Activated CD4-positive, alpha-beta T cell treated with anti-CD3 and anti-CD28 coated beads for 48 hours (primary cell): ENCODE measurements around the gene GDF15.
"Not testable (repeated sequence)": the region's sequence is repeated elsewhere in the genome, so short reads cannot be mapped to it uniquely, and the experiment has no call there.

ENCODE experiments used
- DNase-seq: peaks from one replicate; pipeline ENCODE4 v3.0.0-alpha.2; 2020

GDF15 gene, protein sequence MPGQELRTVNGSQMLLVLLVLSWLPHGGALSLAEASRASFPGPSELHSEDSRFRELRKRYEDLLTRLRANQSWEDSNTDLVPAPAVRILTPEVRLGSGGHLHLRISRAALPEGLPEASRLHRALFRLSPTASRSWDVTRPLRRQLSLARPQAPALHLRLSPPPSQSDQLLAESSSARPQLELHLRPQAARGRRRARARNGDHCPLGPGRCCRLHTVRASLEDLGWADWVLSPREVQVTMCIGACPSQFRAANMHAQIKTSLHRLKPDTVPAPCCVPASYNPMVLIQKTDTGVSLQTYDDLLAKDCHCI

DNA sequence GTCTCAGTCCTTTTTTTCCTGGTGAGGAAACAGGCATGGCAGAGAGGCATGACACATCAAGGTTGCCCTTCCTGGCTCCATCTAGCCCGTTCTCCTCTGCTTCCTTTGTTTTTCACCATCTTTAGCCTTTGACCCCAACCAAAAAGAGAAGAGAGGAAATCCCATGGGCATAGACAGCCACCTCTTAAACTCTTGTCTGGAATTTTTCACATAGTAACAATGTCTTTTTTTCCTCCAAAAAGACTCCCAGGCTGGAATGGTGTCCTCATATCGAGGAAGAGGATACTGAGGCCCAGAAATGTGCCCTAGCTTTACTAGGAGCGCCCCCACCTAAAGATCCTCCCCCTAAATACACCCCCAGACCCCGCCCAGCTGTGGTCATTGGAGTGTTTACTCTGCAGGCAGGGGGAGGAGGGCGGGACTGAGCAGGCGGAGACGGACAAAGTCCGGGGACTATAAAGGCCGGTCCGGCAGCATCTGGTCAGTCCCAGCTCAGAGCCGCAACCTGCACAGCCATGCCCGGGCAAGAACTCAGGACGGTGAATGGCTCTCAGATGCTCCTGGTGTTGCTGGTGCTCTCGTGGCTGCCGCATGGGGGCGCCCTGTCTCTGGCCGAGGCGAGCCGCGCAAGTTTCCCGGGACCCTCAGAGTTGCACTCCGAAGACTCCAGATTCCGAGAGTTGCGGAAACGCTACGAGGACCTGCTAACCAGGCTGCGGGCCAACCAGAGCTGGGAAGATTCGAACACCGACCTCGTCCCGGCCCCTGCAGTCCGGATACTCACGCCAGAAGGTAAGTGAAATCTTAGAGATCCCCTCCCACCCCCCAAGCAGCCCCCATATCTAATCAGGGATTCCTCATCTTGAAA, at the start of gene GDF15:
Gene GDF15, plus strand, starts transcription at position 484 of the 868 bp plus-strand sequence. Its CDS starts 32 bp downstream, at position 516.
- DNase-seq = peak; percentile 54

DNA sequence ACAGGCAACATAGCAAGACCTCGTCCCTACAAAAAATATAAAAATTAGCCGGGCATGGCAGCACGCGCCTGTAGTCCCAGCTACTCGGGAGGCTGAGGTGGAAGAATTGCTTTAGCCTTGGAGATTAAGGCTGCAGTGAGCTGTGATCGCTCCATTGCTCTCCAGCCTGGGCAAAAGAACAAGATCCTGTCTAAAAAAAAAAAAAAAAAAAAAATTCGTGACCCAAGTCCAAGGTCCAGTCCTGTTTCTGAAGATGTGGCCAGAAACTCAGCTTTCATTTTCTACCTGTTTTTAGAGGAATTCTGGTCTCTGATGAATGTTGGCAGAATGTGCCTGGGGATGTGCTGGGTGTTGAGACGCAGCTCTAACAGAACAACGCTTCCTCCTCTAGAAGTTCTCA, 47.4 kb upstream of the GDF15 start:
- no peak for DNase-seq

DNA sequence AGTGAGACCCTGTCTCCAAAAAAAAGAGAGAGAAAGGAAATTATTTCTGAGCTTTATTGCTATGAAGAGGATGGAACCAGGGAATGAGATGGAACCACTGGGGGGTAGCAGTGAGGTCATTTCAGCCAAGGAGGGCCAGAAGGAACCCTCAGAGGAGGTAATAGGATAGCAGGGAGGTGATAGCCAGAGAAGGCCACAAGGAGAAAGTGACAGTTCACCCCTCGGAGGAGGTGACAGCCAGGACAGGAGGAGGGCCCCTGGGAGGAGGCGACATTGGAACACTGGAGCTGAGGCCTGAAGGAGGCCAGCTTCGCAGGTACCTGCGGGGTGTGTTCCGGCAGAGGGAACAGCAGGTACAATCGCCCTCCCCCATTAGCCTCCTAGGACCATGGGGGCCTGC, 46.2 kb upstream of the GDF15 start:
- no peak for DNase-seq

DNA sequence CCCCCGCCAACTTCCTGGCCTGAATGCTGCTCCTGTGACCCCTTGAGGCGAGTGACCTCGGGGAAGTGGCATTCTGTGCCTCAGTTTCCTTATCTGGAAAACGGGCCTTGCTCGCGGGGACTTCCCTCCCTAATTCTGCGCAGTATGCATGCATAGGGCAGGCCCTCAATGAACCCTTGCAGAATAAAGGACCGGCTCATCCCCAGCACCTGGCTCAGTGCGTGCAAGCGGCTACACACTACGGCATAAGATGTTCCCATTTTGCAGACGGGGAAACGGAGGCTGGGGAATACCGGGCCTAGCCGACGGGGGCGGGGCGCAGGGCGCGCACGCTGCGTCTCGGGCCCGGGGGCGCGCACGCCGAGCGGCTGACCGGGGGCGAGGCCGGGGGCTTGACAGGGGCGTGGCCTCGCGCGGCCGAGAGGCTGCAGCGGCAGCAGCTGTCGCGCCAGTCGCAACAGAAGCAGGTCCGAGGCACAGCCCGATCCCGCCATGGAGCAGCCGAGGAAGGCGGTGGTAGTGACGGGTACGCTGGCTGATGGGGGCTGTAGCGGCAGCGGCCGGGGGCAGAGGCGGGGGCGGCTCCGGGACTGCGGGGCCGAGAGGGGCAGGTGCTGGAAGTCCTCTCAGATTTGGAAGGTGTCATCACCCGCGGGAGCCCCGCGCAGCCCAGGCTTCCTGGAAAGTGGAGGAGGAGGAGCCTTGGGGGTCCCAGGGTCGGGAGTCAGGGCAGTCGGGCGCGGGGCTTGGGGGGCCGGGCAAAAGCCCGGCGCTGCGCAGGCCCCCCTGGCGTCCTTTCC, 45.6 kb upstream of the GDF15 start, which contains the start of gene PGPEP1:
Gene PGPEP1, plus strand, starts transcription at position 409 of the 800 bp plus-strand sequence. Its CDS starts 84 bp downstream, at position 493.
- DNase-seq = peak; percentile 72

DNA sequence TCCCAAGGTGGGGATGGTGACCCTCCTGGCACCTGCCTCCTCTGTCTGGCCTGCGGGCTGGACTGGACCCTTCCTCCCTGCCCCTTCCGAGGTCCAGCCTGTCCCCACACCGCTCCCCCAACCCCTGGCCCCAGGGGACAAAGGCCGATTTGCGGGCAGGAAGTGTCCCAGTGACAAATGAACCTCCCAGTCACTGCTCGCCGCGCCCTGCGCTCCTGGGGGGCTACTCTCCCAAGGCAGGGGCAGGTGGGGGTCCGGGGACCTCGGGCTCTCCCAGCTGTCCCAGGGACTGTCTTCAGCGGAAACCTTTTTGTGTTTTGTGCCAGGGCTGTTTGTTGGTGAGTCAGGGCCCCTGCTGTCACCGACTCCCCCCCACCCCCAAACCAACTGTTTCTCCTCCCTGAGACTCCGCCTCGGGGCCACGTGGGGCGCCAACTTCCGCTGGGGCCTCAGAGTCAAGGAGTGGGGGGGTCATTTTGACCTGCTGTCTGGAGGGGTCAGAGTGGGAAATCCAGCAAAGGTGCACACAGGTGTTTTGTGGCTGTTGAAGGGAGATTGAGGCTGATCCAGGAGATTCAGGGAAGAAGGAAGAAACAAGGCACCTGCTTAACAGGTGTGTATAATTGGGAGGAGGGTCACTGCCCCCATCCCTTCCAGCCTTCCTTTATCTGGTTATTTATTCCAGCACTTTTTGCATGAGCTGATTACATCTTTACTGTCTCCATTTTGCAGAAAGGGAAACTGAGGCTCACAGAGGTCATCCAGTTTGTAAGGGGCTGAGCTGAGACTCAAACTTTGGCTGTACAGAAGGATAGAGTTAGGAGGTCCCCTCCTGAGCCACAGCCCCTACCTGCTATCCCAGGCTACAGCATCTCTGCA, 44.7 kb upstream of the GDF15 start:
- DNase-seq = peak; percentile 80

DNA sequence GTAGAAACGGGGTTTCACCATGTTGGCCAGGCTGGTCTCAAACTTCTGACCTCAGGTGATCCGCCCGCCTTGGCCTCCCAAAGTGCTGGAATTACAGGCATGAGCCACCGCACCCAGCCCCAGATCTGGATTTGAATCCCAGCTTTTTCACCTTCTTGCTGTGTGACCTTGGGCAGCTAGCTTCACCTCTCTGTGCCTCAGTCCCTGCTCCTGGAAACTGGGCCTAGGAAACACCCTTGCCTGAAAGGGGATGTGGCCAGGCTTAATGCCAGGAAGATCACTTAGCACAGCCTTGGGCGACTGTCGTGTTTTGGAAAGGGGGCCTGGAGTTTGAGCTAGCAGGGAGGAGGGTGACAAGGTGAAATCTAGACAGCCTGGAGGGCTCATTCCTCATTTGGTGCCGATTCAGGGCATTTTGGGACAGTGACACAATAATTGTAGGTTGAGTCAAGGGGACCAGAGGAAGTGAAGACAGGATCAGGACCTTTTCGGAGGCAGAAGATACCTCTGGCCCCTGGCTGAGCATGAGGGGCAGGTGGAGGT, 43.8 kb upstream of the GDF15 start:
- no peak for DNase-seq

DNA sequence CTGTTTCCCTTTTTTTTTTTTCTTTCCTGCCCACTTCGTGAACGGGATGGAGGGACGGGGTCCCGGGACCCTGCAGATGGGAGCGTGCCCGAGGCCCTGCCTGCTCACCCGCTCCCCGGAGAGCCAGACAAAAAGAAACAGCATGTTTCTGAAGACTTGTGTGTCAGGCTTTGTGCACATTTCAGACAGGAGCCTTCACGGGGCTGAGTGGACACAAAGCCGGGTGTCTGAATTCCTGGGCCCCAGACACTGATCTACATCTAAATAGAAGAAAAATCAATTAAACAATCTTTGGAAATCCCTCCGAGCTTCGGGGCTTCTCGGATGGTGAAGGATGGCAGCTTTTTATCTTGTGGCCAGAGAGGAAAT, 41.4 kb upstream of the GDF15 start:
- DNase-seq = no peak

DNA sequence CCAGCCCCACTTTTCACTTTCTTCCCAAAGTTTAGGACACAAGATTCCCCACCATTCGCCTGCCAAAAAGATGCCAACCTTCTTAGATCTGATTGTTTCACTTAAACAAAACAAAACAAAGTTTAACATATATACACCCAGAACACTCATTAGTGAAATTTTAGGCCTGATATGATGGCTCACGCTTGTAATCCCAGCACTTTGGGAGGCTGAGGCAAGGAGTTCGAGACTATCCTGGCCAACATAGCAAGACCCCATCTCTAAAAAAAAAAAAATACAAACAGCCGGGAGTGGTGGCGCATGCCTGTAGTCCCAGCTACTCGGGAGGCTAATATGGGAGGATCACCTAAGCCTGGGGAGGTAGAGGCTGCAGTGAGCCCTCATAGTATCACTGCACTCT, 40.7 kb upstream of the GDF15 start:
- no peak for DNase-seq

DNA sequence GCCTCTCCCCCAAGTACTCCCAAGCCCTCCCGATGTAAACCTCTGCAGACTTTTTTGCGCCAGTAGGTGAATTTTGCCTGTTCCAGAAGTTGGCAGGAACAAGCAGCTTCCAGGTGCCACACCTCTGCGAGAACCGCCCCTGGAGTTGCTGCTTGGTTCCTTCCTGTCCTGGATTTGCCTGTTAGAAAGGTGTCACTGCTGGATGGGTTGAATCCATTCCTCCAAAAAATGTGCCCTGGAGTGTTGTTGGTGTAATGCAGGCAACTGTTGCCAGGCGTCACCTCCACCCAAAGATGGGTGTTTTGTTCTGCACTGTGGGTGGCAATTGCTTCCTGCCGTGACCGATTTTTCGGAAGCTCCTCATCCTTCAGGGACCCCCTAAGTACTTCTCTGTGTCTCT, 39.9 kb upstream of the GDF15 start:
- no peak for DNase-seq

DNA sequence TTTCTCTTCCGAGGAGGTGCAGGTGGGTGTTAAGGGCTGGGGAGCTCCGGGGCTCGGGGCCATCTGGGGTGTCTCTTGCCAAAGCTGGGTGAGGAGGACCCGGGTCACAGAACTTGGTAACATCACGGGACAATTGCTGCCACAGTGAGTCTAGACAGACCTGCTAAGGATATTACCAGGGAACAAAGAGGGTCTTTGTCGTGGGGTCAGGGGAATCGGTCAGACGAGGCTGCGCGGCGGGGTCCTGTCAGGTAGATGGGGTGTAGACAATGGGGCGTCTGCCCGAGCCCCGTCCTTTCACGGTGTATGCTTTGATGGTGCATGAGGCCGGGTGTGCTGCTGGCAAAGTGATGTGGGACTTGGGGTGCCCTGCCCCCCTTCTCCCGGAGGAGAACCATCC, 37.8 kb upstream of the GDF15 start:
- no peak for DNase-seq

DNA sequence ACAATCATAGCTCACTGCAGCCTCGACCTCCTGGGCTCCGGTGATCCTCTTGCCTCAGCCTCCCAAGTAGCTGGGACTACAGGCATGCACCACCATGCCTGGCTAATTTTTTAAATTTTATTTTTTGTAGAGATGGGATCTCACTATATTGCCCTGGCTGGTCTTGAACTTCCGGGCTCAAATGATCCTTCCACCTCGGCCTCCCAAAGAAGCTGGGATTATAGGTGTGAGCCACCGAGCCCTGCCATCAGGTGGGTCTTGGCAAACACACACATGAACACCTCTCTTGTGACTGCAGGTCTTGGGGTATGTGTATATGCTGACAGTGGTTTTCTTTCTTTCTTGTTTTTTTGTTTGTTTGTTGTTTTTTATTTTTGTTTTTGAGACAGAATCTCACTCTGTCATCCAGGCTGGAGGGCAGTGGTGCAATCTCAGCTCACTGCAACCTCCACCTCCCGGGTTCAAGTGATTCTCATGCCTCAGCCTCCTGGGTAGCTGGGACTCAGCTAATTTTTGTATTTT, 37.1 kb upstream of the GDF15 start:
- not testable (repeated sequence) for DNase-seq

DNA sequence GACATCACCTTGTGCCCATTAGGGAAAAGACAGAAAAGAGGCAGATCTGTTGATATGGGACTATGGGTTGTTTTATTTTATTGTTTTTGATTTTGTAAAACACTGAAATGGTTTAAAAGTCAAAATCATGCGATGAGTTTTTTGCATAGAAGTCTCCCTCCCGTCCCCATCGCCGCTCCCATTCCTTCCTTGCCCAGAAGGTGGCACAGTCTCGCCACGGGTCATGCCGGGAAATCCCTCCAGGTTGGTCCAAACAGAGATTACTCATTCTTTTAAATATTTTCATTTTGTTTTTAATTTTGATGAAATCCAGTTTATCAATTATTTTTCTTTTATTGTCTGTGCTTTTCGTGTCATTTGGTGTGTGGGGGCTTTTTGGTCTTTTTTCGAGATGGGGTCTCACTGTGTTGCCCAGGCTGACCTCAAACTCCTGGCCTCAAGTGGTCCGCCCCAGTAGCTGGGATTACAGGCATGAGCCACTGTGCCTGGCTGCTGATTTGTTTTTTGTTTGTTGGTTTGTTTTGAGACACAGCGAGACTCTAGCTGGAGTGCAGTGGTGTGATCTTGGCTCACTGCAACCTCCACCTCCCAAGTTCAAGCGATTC, 36.3 kb upstream of the GDF15 start:
- peak; percentile 60 for DNase-seq

DNA sequence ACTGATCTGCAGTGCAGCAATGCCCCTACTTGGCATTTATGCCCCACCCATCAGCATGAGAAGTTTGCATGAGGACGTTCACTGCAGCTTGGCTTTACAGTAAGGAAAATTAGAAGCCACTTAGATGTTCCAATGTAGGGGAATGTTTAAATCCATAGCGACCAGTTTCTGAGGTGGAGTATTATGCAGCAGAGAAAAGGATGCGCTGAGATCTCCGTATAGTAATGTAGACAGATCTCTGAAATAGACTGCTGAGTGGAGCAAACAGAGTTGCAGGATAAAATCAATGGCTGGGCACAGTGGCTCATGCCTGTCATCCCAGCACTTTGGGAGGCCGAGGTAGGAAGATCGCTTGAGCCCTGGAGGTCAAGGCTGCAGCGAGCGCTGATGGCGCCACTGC, 35.5 kb upstream of the GDF15 start:
- DNase-seq = no peak

DNA sequence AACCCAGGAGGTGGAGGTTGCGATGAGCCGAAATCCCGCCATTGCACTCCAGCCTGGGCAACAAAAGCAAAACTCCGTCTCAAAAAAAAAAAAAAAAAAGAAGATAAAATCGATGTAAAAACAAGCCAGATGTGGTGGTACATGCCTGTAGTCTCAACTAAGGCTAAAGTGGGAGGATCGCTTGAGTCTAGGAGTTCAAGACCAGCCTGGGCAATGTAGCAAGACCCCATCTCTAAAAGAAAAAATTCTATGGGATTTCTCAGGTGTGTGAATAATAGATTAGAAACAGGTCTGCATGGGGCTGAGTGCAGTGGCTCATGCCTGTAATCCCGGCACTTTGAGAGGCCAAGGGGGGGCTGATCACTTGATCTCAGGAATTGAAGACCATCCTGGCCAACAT, 34.4 kb upstream of the GDF15 start:
- DNase-seq = no peak

DNA sequence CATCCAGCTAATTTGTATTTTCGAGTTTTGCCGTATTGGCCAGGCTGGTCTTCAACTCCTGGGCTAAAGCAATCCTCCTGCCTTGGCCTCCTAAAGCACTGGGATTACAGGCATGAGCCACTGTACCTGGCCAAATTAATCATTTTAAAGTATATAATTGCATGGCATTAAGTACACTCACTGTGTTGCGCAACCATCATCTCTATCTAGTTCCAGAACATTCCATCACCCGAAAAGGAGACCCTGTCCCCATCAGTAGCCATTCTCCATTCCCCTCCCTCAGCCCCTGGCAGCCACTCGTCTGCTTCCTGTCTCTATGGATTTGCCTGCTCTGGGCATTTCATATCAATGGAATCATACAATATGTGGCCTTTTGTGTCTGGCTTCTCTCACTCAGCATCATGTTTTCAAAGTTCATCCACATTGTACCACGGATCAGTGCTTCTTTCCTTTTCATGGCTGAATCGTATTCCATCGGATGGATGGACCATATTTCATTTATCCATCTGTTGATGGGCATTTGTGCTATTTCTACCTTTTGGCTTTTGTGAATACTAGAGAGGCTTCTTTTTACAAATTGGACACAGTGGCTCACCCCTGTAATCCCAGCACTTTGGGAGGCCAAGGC, 32.5 kb upstream of the GDF15 start:
- DNase-seq = no peak

DNA sequence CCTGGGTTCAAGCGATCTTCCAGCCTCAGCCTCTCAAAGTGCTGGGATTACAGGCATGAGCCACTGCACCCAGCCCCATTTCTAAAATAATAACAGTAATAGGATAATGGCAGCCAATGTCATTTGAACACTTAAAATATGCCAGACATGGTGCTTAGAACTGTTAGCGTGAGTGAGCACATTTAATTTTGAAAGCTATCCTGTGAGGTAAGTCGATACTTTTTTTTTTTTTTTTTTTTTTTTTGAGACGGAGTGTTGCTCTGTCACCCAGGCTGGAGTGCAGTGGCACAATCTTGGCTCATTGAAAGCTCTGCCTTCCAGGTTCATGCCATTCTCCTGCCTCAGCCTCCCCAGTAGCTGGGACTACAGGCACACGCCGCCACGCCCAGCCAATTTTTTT, 31.2 kb upstream of the GDF15 start:
- DNase-seq = not testable (repeated sequence)

DNA sequence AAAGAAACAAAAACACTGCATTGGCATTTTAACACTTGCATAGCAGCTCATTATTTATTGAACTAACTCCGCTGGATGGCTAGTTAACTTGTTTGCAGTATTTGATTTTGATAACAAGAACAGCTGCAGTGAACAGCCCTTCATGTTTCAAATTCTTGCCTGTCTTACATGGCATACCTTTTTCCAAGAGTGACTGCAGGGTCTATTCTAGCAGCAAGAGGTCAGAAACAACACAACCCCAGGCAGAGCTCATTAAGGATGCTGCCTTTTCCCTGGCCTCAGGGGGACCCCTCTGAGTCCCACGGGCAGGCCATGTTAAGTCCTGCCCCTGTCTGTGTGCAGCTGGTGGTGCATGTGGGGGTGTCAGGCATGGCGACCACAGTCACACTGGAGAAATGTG, 28.9 kb upstream of the GDF15 start:
- no peak for DNase-seq

DNA sequence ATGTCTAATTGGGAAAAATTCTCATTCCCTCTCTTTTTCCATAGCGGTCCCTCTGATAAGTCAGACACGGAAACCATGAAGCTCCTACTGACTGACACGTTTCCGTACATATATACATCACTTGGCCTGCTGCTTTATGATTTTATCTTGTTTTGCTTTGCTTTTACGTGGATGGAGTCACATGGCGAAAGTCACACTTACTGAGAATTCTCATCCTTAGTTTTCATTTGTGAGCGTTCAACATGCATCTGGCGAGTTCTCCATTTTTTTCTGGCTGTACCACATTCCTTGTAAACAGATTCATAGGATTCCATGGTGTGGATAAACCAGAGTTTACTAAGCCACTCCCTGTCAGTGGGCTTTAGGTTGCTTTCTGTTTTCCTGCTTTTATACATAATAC, 24.3 kb upstream of the GDF15 start:
- DNase-seq = no peak

DNA sequence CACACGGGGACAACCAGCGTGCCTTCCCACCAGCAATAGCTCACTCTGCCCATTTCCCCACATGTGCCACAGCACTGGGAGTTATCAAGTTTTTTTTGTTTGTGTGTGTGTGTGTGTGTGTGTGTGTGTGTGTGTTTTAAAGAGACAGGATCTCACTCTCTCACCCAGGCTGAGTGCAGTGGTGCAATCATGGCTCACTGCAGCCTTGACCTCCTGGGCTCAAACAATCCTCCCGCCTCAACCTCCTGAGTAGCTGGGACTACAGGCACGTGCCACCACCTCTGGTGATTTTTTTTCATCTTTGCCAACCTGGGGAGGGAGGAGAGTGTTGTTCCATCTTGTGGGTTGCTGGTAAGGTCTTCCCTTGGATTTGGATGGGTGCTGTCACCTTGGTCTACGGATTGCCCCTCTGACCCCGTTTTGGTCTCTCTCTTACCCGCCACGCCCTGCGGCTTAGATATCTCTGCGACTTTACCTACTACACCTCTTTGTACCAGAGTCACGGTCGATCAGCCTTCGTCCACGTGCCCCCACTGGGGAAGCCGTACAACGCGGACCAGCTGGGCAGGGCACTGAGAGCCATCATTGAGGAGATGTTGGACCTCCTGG, 22.9 kb upstream of the GDF15 start:
- DNase-seq = no peak

DNA sequence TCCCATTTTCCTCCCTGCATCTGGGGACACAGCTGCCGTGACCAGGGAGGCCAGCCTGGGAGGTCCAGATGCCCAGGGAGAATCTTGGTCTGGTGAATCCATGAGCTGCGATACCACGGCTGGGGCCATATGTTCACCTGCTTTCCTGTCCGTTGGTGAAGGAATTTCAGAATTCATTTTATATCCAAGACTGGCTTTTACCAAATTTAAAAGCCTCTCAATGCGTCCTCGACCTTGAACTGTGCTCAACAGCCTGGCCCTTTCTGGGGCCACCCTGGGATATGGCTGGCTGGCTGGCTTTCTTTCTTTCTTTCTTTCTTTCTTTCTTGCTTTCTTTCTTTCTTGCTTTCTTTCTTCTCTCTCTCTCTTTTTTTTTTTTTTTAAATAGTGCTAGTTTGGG, 22.2 kb upstream of the GDF15 start:
- no peak for DNase-seq
